Measurements from ENCODE around the gene DVL2.
"Not testable (repeated sequence)": the region's sequence is repeated elsewhere in the genome, so short reads cannot be mapped to it uniquely, and the experiment has no call there.

Gene DVL2

GRCh38 chr17:7191571-7192270 is 42.6 kb downstream of the DVL2 start:
- peak; percentile 28 for DNase-seq

- DNase-seq = no peak
These were observed 43.2 kb downstream of the DVL2 start for GRCh38 chr17:7191069-7191468.

GRCh38 chr17:7190276-7190917 is 43.9 kb downstream of the DVL2 start:
- DNase-seq = no peak

- DNase-seq = no peak
These were observed 48.1 kb downstream of the DVL2 start for GRCh38 chr17:7186241-7186640.

- no peak for DNase-seq
These were observed 49.7 kb downstream of the DVL2 start for GRCh38 chr17:7184647-7185046.

- DNase-seq = peak; percentile 34
These were observed 50.2 kb downstream of the DVL2 start for GRCh38 chr17:7184091-7184488.

- DNase-seq = no peak
These were observed 50.8 kb downstream of the DVL2 start for GRCh38 chr17:7183433-7184090.

GRCh38 chr17:7182101-7182500 is 52.2 kb downstream of the DVL2 start:
- DNase-seq = not testable (repeated sequence)

- DNase-seq = no peak
These were observed 54.7 kb downstream of the DVL2 start, which contains the start of gene ASGR1 for GRCh38 chr17:7179317-7180254. ASGR1 (minus strand) TSS chr17:7179370; CDS start chr17:7178563, 807 bp downstream.

GRCh38 chr17:7178973-7179316 is 55.4 kb downstream of the DVL2 start:
- no peak for DNase-seq

- DNase-seq = peak; percentile 51
These were observed 56.3 kb downstream of the DVL2 start for GRCh38 chr17:7177954-7178477.

- peak; percentile 64 for DNase-seq
These were observed 56.9 kb downstream of the DVL2 start for GRCh38 chr17:7177191-7177953.

- no peak for DNase-seq
These were observed 57.5 kb downstream of the DVL2 start for GRCh38 chr17:7176841-7177190.

GRCh38 chr17:7176107-7176840 is 58.0 kb downstream of the DVL2 start:
- no peak for DNase-seq
